ENCODE data around the gene KIAA1217. TPM values are rescaled to one million over a fixed set of nuclear protein-coding genes. Genes with fewer than 3 reads are reported as not detected.

Gene KIAA1217
- polyA plus RNA-seq, 2 donors: 18.3 to 22.2 TPM

GRCh38 chr10:24299578-24300260 lies 90.8 kb downstream of the KIAA1217 start:
- no peaks in the 10 kb centered on the region for H3K36me3 ChIP-seq (ENCODE audit: control insufficient read depth in 2 of 2, insufficient read depth in 2 of 2, low read length in 1 of 2)
- H3K27me3 ChIP-seq (ENCODE audit: control insufficient read depth in 1 of 2, insufficient read depth in 2 of 2, low read length in 2 of 2): no peaks in the 10 kb centered on the region
- H3K27ac ChIP-seq (ENCODE audit: low read depth in 2 of 2, low read length in 1 of 2): no peak overlapping the region
- H3K4me3 ChIP-seq (ENCODE audit: low read depth in 1 of 2, low read length in 2 of 2): no peak overlapping the region
- no peaks in the 10 kb centered on the region for H3K9me3 ChIP-seq (ENCODE audit: control insufficient read depth in 2 of 2, insufficient read depth in 1 of 2, low read depth in 1 of 2, low read length in 1 of 2)
- WGBS, 2 donors: 85 to 88% methylated on average over 6 of the region's 6 CpGs
- H3K4me1 ChIP-seq (ENCODE audit: control insufficient read depth in 2 of 2, insufficient read depth in 2 of 2, low read length in 1 of 2): peaks cover 0 to 2% of the 10 kb centered on the region in 2 donors

GRCh38 chr10:24303522-24304310 lies 94.8 kb downstream of the KIAA1217 start:
- Histone ChIP-seq H3K9me3 (ENCODE audit: control insufficient read depth in 2 of 2, insufficient read depth in 1 of 2, low read depth in 1 of 2, low read length in 1 of 2) (no peaks in the 10 kb centered on the region), H3K27ac (ENCODE audit: low read depth in 2 of 2, low read length in 1 of 2) (peak overlapping the region in 1 of 2 donors; percentile 9)

GRCh38 chr10:24305551-24306506 lies 96.9 kb downstream of the KIAA1217 start:
- Histone ChIP-seq H3K27ac (ENCODE audit: low read depth in 2 of 2, low read length in 1 of 2) (no peak overlapping the region), H3K36me3 (ENCODE audit: control insufficient read depth in 2 of 2, insufficient read depth in 2 of 2, low read length in 1 of 2) (no peaks in the 10 kb centered on the region), H3K9me3 (ENCODE audit: control insufficient read depth in 2 of 2, insufficient read depth in 1 of 2, low read depth in 1 of 2, low read length in 1 of 2) (no peaks in the 10 kb centered on the region), H3K4me1 (ENCODE audit: control insufficient read depth in 2 of 2, insufficient read depth in 2 of 2, low read length in 1 of 2) (peaks cover 0 to 2% of the 10 kb centered on the region in 2 donors), H3K4me3 (ENCODE audit: low read depth in 1 of 2, low read length in 2 of 2) (no peak overlapping the region), H3K27me3 (ENCODE audit: control insufficient read depth in 1 of 2, insufficient read depth in 2 of 2, low read length in 2 of 2) (no peaks in the 10 kb centered on the region)
- WGBS, 2 donors: 84 to 87% methylated on average over 8 of the region's 8 CpGs

More at GRCh38 chr10:24303522-24304310, 94.8 kb downstream of the KIAA1217 start:
- 64 to 71% methylated on average over 8 of the region's 8 CpGs for WGBS, 2 donors
- Histone ChIP-seq H3K4me3 (ENCODE audit: low read depth in 1 of 2, low read length in 2 of 2) (no peak overlapping the region), H3K27me3 (ENCODE audit: control insufficient read depth in 1 of 2, insufficient read depth in 2 of 2, low read length in 2 of 2) (no peaks in the 10 kb centered on the region), H3K4me1 (ENCODE audit: control insufficient read depth in 2 of 2, insufficient read depth in 2 of 2, low read length in 1 of 2) (peaks cover 0 to 2% of the 10 kb centered on the region in 2 donors), H3K36me3 (ENCODE audit: control insufficient read depth in 2 of 2, insufficient read depth in 2 of 2, low read length in 1 of 2) (no peaks in the 10 kb centered on the region)

- 68 to 70% methylated on average over 4 of the region's 4 CpGs for WGBS, 2 donors
- Histone ChIP-seq H3K27me3 (ENCODE audit: control insufficient read depth in 1 of 2, insufficient read depth in 2 of 2, low read length in 2 of 2) (no peaks in the 10 kb centered on the region), H3K27ac (ENCODE audit: low read depth in 2 of 2, low read length in 1 of 2) (no peak overlapping the region), H3K4me3 (ENCODE audit: low read depth in 1 of 2, low read length in 2 of 2) (no peak overlapping the region), H3K36me3 (ENCODE audit: control insufficient read depth in 2 of 2, insufficient read depth in 2 of 2, low read length in 1 of 2) (peaks cover 0 to 3% of the 10 kb centered on the region in 2 donors), H3K4me1 (ENCODE audit: control insufficient read depth in 2 of 2, insufficient read depth in 2 of 2, low read length in 1 of 2) (peaks cover 0 to 2% of the 10 kb centered on the region in 2 donors), H3K9me3 (ENCODE audit: control insufficient read depth in 2 of 2, insufficient read depth in 1 of 2, low read depth in 1 of 2, low read length in 1 of 2) (no peaks in the 10 kb centered on the region)
Measured at GRCh38 chr10:24306507-24306875, 97.6 kb downstream of the KIAA1217 start.

GRCh38 chr10:24307116-24307515 lies 98.2 kb downstream of the KIAA1217 start:
- Histone ChIP-seq H3K4me1 (ENCODE audit: control insufficient read depth in 2 of 2, insufficient read depth in 2 of 2, low read length in 1 of 2) (peaks cover 0 to 2% of the 10 kb centered on the region in 2 donors), H3K27me3 (ENCODE audit: control insufficient read depth in 1 of 2, insufficient read depth in 2 of 2, low read length in 2 of 2) (no peaks in the 10 kb centered on the region), H3K4me3 (ENCODE audit: low read depth in 1 of 2, low read length in 2 of 2) (no peak overlapping the region), H3K27ac (ENCODE audit: low read depth in 2 of 2, low read length in 1 of 2) (no peak overlapping the region), H3K9me3 (ENCODE audit: control insufficient read depth in 2 of 2, insufficient read depth in 1 of 2, low read depth in 1 of 2, low read length in 1 of 2) (no peaks in the 10 kb centered on the region), H3K36me3 (ENCODE audit: control insufficient read depth in 2 of 2, insufficient read depth in 2 of 2, low read length in 1 of 2) (peaks cover 0 to 3% of the 10 kb centered on the region in 2 donors)
- 48 to 55% methylated on average over 4 of the region's 4 CpGs for WGBS, 2 donors

GRCh38 chr10:24307696-24308485 lies 99.0 kb downstream of the KIAA1217 start:
- H3K4me3 ChIP-seq (ENCODE audit: low read depth in 1 of 2, low read length in 2 of 2): no peak overlapping the region
- peaks cover 0 to 2% of the 10 kb centered on the region in 2 donors for H3K4me1 ChIP-seq (ENCODE audit: control insufficient read depth in 2 of 2, insufficient read depth in 2 of 2, low read length in 1 of 2)
- H3K27ac ChIP-seq (ENCODE audit: low read depth in 2 of 2, low read length in 1 of 2): no peak overlapping the region
- H3K27me3 ChIP-seq (ENCODE audit: control insufficient read depth in 1 of 2, insufficient read depth in 2 of 2, low read length in 2 of 2): no peaks in the 10 kb centered on the region
- peaks cover 0 to 3% of the 10 kb centered on the region in 2 donors for H3K36me3 ChIP-seq (ENCODE audit: control insufficient read depth in 2 of 2, insufficient read depth in 2 of 2, low read length in 1 of 2)
- no peaks in the 10 kb centered on the region for H3K9me3 ChIP-seq (ENCODE audit: control insufficient read depth in 2 of 2, insufficient read depth in 1 of 2, low read depth in 1 of 2, low read length in 1 of 2)
- WGBS, 2 donors: 62 to 74% methylated on average over 11 of the region's 11 CpGs

GRCh38 chr10:24310104-24310503 lies 101.2 kb downstream of the KIAA1217 start:
- Histone ChIP-seq H3K27ac (ENCODE audit: low read depth in 2 of 2, low read length in 1 of 2) (no peak overlapping the region), H3K4me1 (ENCODE audit: control insufficient read depth in 2 of 2, insufficient read depth in 2 of 2, low read length in 1 of 2) (no peaks in the 10 kb centered on the region), H3K4me3 (ENCODE audit: low read depth in 1 of 2, low read length in 2 of 2) (no peak overlapping the region), H3K9me3 (ENCODE audit: control insufficient read depth in 2 of 2, insufficient read depth in 1 of 2, low read depth in 1 of 2, low read length in 1 of 2) (no peaks in the 10 kb centered on the region), H3K27me3 (ENCODE audit: control insufficient read depth in 1 of 2, insufficient read depth in 2 of 2, low read length in 2 of 2) (no peaks in the 10 kb centered on the region), H3K36me3 (ENCODE audit: control insufficient read depth in 2 of 2, insufficient read depth in 2 of 2, low read length in 1 of 2) (peaks cover 0 to 3% of the 10 kb centered on the region in 2 donors)
- WGBS, 2 donors: 60 to 68% methylated on average over 5 of the region's 5 CpGs

- 76 to 78% methylated on average over 6 of the region's 6 CpGs for WGBS, 2 donors
Measured at GRCh38 chr10:24311888-24312287, 103.0 kb downstream of the KIAA1217 start.

More at GRCh38 chr10:24311888-24312287, 103.0 kb downstream of the KIAA1217 start:
- Histone ChIP-seq H3K4me1 (ENCODE audit: control insufficient read depth in 2 of 2, insufficient read depth in 2 of 2, low read length in 1 of 2) (no peaks in the 10 kb centered on the region), H3K4me3 (ENCODE audit: low read depth in 1 of 2, low read length in 2 of 2) (no peak overlapping the region), H3K27ac (ENCODE audit: low read depth in 2 of 2, low read length in 1 of 2) (no peak overlapping the region), H3K27me3 (ENCODE audit: control insufficient read depth in 1 of 2, insufficient read depth in 2 of 2, low read length in 2 of 2) (no peaks in the 10 kb centered on the region), H3K36me3 (ENCODE audit: control insufficient read depth in 2 of 2, insufficient read depth in 2 of 2, low read length in 1 of 2) (peaks cover 0 to 3% of the 10 kb centered on the region in 2 donors), H3K9me3 (ENCODE audit: control insufficient read depth in 2 of 2, insufficient read depth in 1 of 2, low read depth in 1 of 2, low read length in 1 of 2) (no peaks in the 10 kb centered on the region)

All from esophagus (tissue), 2 donors.